HUES6 (cell line): ENCODE results near the gene C15orf40.
A peak's percentile ranks its signal among the peaks of the same experiment; 100 is the strongest.
"Not testable (repeated sequence)": the region's sequence is repeated elsewhere in the genome, so short reads cannot be mapped to it uniquely, and the experiment has no call there.

ENCODE experiments used
- H3K27ac ChIP-seq: 2 replicates; pipeline ENCODE4 v1.7.0; 2013; ENCODE audit warnings: low read depth, mild to moderate bottlenecking, low read length, inconsistent platforms
- H3K27me3 ChIP-seq: 2 replicates; pipeline ENCODE4 v1.6.1; 2013; ENCODE audit warnings: low read length; ENCODE audit not compliant: control insufficient read depth, insufficient read depth
- H3K36me3 ChIP-seq: 2 replicates; pipeline ENCODE4 v1.6.1; 2013; ENCODE audit warnings: low read length; ENCODE audit not compliant: control insufficient read depth, insufficient read depth
- H3K4me1 ChIP-seq: 2 replicates; pipeline ENCODE4 v1.6.1; 2013; ENCODE audit warnings: low read length; ENCODE audit not compliant: control insufficient read depth, insufficient read depth
- H3K4me3 ChIP-seq: 2 replicates; pipeline ENCODE4 v1.5.1; 2013; ENCODE audit warnings: low read depth, low read length
- H3K9ac ChIP-seq: one replicate; pipeline ENCODE4 v1.6.1; 2013; ENCODE audit warnings: mild to moderate bottlenecking, low read length
- H3K9me3 ChIP-seq: 2 replicates; pipeline ENCODE4 v1.6.1; 2013; ENCODE audit warnings: low read depth, low read length; ENCODE audit not compliant: control insufficient read depth, insufficient read depth

C15orf40 gene

DNA sequence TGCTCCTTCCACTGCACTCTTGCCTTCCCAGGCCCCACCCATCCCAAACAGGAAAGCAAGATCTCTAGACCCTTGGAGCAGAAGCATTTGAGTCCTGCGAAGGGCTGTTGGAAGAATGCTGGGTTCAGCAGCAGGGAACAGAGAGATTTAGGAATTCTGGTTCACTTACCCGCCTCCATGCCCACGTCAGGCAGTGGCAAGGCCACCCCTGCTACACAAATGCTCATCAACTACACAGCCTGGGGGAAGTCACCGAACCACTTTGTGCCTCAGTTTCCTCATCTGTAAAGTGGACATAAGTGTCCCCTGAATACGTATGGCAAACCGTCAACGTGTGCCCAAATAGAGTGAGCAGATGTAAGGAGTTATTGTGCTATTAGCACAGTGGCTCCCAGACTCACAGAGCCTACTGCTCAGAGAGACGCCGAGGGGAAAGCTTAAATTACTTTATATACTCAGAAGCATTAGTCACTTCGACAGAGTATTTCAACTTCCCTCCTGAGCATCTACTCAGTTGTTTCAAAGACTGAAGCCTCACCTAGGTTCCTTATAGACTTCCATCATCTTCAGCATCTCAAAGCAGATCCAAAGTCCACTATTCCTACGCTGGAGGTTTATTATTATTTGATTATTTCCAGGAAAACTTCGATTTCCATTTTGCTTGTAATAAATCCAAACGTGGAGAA, 59.8 kb downstream of the C15orf40 start:
- no peak overlapping the region for H3K27ac ChIP-seq
- H3K4me1 ChIP-seq: peaks cover 5% of the 10 kb centered on the region; the same call in 1 of the 2 replicates
- peak overlapping the region; percentile 43 for H3K9ac ChIP-seq
- no peaks in the 10 kb centered on the region for H3K9me3 ChIP-seq
- H3K4me3 ChIP-seq: peak overlapping the region; percentile 66
- H3K36me3 ChIP-seq: no peaks in the 10 kb centered on the region
- peaks cover 43% of the 10 kb centered on the region for H3K27me3 ChIP-seq

DNA sequence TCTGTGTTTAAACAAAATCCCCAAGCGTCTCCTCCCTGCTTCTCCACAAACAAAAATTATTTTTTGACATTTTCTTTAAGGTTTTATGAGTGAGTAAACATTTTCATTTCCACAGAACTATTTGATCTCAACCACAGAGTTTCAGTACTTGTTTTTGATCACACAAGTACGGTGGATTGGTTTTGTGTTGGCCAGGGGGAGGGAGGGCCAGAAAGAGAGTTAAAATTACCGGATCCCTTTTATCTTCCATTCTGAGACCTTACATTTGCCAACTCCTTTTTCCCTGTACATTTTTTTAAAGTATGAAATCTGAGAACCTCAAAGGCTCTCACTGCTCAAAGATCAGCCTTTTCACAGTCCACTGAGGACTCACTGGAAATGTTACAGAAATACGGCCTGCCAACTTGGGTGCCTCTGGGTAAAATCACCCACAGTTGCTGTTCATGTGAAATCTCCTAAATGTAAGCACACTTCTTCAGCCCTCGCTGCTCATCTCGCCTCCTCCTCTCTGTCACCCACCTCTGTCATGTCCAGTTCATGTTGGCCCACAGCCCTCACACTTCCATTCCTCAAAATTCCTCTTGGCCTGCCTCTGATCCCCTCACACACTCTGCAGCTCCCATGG, 60.6 kb downstream of the C15orf40 start:
- Histone ChIP-seq H3K27me3 (peaks cover 43% of the 10 kb centered on the region), H3K9me3 (no peaks in the 10 kb centered on the region), H3K9ac (no peak overlapping the region), H3K4me1 (peaks cover 5% of the 10 kb centered on the region; the same call in 1 of the 2 replicates), H3K36me3 (no peaks in the 10 kb centered on the region), H3K27ac (no peak overlapping the region), H3K4me3 (no peak overlapping the region)

DNA sequence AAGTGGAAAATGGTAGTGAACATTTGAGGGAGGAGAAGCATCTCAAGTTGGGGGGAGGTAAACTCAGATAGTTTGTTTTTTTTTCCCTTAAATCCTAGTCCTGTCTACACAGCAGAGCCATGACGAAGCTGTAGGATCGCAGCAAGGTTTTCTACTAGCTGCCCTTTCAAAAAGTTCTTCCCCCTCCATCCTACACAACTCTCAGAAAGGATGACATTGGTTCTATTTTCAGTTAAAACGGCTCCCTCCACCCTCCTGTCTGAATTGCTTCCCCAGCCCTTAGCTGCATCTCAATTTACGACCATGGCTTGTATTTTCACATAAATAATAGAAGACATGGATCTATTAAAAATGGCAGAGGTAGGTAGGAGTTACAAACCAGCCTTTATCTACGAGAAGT, 61.1 kb downstream of the C15orf40 start:
- H3K9ac ChIP-seq: no peak overlapping the region
- peaks cover 5% of the 10 kb centered on the region; the same call in 1 of the 2 replicates for H3K4me1 ChIP-seq
- no peak overlapping the region for H3K4me3 ChIP-seq
- no peak overlapping the region for H3K27ac ChIP-seq
- no peaks in the 10 kb centered on the region for H3K36me3 ChIP-seq
- peaks cover 43% of the 10 kb centered on the region for H3K27me3 ChIP-seq
- no peaks in the 10 kb centered on the region for H3K9me3 ChIP-seq

DNA sequence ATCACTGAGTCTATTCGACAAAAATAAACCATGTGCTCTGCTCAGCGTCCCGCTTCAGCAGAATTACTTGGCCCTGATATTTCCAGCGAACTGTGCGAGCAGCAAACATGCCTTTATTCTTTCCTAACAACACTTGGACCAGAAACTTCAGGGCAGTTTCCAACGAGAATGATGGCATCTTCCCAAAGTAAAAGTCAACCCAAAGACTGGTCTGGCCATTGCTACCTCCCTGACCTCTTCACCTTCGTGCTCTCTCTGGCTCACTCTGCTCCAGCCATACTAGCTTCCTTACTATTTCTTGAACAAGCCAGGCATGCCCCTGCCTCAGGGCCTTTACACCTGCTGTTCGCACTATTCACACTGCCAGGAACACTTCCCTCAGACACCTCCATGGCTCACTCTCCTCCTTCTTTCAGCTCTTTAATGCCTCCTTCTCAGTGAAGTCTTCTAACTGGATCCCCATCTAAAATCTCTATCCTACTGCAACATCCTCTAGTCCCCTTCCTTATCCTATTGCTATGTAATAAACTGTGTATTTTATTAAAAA, 65.2 kb downstream of the C15orf40 start:
- Histone ChIP-seq H3K36me3 (no peaks in the 10 kb centered on the region), H3K4me1 (peaks cover 2% of the 10 kb centered on the region; the same call in 1 of the 2 replicates), H3K9me3 (no peaks in the 10 kb centered on the region), H3K27ac (no peak overlapping the region), H3K4me3 (no peak overlapping the region), H3K9ac (no peak overlapping the region), H3K27me3 (peaks cover 23% of the 10 kb centered on the region)

DNA sequence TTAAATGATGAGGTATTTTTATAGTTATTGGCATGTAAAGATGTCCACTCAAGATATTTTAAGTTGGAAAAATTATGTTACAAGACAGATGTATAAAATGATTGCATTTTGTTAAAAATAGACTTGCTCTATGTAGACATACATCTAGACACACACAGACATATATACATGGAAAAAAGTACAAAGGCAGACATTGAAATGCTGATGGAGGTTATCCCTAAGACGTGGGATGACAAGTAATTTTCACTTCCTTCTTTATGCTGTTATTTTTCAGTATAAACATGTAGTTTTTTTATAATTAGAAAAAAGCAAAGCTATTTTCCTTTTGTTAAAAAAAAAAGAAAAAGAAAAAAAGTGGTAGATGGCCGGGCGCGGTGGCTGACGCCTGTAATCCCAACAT, 66.1 kb downstream of the C15orf40 start:
- Histone ChIP-seq H3K4me3 (no peak overlapping the region), H3K27ac (no peak overlapping the region), H3K27me3 (peaks cover 15% of the 10 kb centered on the region; the same call in 1 of the 2 replicates), H3K9ac (no peak overlapping the region), H3K9me3 (no peaks in the 10 kb centered on the region), H3K4me1 (no peaks in the 10 kb centered on the region), H3K36me3 (no peaks in the 10 kb centered on the region)

DNA sequence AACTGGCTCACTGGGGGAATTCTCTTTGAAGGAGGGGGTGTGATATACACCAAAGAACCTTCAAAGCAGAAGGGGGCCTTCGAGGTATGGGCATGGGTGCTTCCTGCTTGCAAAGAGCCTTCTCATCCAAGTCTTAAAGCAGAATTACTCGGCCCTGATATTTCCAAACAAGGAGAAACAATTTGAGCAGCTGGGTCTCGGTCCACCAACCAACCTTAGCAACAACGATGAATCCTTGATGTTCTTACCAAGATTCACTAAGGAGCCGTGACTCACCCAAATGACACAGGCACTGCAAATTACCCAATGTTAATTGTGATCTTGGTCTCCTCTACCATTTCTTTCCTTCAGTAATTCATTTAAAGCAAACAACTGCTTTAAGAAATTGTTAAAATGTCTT, 66.6 kb downstream of the C15orf40 start:
- H3K4me3 ChIP-seq: no peak overlapping the region
- no peak overlapping the region for H3K27ac ChIP-seq
- H3K27me3 ChIP-seq: peaks cover 10% of the 10 kb centered on the region; the same call in 1 of the 2 replicates
- H3K9me3 ChIP-seq: no peaks in the 10 kb centered on the region
- H3K4me1 ChIP-seq: no peaks in the 10 kb centered on the region
- H3K36me3 ChIP-seq: no peaks in the 10 kb centered on the region
- no peak overlapping the region for H3K9ac ChIP-seq

DNA sequence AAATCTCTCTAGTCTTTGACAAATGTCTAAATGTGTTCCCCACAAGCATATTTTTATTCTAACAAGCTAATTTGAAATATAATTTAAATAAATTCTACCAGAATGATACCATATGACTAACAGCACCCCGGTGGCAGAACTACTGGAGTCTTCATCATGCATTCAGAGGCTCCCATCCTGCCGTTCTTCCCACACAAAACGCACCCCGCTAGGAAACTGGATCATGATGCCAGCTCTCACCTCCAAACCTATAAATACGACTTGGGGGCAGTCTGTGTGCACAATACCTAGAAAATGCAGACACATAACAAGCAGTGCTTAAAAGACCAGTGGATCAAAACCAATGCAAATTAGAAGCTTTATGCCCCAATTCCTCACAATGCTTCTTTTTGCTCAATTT, 67.4 kb downstream of the C15orf40 start:
- Histone ChIP-seq H3K4me1 (no peaks in the 10 kb centered on the region), H3K4me3 (no peak overlapping the region), H3K9me3 (no peaks in the 10 kb centered on the region), H3K27me3 (peaks cover 2% of the 10 kb centered on the region; the same call in 1 of the 2 replicates), H3K27ac (no peak overlapping the region), H3K9ac (no peak overlapping the region), H3K36me3 (no peaks in the 10 kb centered on the region)

DNA sequence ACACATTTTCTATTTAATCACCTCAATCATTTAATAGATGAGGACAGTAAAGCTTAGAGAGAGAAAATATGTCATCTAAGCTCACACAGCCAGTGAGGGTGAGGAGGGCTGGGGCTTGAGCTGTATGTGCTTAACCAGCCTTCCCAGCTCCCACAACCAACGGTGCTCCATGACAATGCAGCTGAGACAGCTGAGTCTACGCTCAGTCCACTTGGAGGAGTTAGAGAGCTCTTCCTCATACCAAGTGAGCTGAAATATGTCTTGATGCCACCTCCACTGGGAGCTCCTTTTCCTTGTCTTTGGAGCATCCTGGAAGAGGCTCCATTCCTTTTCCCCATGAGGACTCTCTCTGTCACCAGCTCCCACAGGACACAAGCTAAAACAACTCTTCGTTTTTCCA, 68.3 kb downstream of the C15orf40 start:
- H3K36me3 ChIP-seq: no peaks in the 10 kb centered on the region
- no peaks in the 10 kb centered on the region for H3K9me3 ChIP-seq
- no peak overlapping the region for H3K9ac ChIP-seq
- H3K27me3 ChIP-seq: no peaks in the 10 kb centered on the region
- H3K4me1 ChIP-seq: no peaks in the 10 kb centered on the region
- no peak overlapping the region for H3K4me3 ChIP-seq
- H3K27ac ChIP-seq: no peak overlapping the region

DNA sequence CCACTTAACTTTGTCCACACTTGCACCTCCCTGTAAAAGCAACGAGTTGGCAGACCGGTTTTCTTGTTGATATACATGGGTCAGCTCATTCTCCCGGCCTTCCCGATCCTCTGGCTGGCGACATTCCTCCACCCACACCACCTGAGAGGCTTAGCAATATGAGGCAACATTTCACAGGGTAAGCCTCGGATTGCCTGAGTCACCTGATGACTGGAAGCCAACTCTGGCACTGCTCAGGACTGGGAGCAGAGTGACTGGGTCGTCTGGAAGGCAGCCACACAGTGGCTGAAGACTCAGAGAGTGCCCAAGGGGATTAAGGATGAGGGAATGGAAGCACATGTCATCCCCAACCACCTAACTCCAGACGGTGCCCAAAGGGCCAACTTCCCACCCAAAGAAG, 68.7 kb downstream of the C15orf40 start:
- H3K9me3 ChIP-seq: no peaks in the 10 kb centered on the region
- H3K36me3 ChIP-seq: no peaks in the 10 kb centered on the region
- H3K4me1 ChIP-seq: no peaks in the 10 kb centered on the region
- H3K4me3 ChIP-seq: no peak overlapping the region
- H3K27ac ChIP-seq: no peak overlapping the region
- no peak overlapping the region for H3K9ac ChIP-seq
- H3K27me3 ChIP-seq: no peaks in the 10 kb centered on the region

DNA sequence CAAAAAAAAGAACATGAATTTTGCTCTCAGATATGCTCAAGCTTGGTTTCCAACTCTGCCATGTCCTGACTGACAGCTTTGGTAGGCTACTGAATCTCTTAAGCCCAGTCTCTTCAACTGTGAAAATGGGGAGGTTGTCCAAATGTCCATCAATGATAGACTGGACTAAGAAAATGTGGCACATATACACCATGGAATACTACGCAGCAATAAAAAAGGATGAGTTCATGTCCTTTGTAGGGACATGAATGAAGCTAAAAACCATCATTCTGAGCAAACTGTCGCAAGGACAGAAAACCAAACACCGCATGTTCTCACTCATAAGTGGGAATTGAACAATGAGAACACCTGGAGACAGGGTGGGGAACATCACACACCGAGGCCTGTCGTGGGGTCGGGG, 71.8 kb downstream of the C15orf40 start:
- not testable (repeated sequence) for H3K4me1 ChIP-seq, H3K9me3 ChIP-seq, H3K27ac ChIP-seq, H3K9ac ChIP-seq, H3K27me3 ChIP-seq, H3K4me3 ChIP-seq, H3K36me3 ChIP-seq
